Stimulated activated CD4-positive, alpha-beta T cell treated with anti-CD3 and anti-CD28 coated beads, Interleukin-1b, Interleukin-23, amount 100 ng/mL, for 24 hours (primary cell): ENCODE data around the gene HAGHL.
"Not testable (repeated sequence)": the region's sequence is repeated elsewhere in the genome, so short reads cannot be mapped to it uniquely, and the experiment has no call there.

ENCODE experiments used
- DNase-seq, 4 experiments: peaks; one replicate each; pipeline ENCODE4 v3.0.0-alpha.2; 2020; ENCODE audit warnings: low read depth in 4 of 4, low spot score in 1 of 4

The HAGHL gene

DNA sequence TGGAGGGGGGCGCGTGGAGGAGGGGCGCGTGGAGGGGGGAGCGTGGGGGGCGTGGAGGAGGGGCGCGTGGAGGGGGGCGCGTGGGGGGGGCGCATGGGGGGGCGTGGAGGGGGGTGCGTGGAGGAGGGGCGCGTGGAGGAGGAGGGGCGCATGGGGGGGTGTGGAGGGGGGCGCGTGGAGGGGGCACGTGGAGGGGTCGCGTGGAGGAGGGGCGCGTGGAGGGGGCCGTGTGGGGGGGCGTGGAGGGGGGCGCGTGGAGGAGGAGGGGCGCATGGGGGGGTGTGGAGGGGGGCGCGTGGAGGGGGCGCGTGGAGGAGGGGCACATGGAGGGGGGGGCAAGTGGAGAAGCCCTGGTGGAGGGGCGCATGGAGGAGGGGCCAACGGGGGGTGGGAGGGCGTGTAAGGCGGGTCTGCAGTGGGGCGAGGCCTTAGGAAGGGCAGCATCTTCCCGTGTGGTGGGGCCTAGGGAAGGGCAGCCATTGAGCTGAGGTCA is 40.9 kb downstream of the HAGHL start:
- DNase-seq, result no peak

GRCh38 chr16:768428-768827 is 41.5 kb downstream of the HAGHL start:
- DNase-seq, result no peak

GRCh38 chr16:769184-769784 is 42.4 kb downstream of the HAGHL start:
- no peak for DNase-seq

GRCh38 chr16:769934-770333 is 43.0 kb downstream of the HAGHL start:
- no peak for DNase-seq

DNA sequence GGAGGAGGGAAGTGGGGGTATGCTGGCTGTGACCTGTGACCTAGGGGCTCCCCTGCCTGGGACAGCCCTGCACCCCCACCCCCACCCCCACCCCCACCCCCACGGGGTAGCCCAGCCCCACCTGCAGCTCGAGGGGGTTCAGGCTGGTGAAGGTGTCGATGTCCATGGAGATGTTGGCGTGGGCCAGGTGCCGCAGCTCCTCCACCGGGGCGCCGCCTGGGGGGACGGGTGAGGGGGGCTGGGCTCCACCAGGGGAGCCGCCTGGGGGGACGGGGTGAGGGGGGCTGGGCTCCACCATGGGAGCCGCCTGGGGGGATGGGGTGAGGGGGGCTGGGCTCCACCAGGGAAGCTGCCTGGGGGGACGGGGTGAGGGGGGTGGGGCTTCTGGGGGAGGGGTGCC is 43.5 kb downstream of the HAGHL start:
- no peak for DNase-seq

DNA sequence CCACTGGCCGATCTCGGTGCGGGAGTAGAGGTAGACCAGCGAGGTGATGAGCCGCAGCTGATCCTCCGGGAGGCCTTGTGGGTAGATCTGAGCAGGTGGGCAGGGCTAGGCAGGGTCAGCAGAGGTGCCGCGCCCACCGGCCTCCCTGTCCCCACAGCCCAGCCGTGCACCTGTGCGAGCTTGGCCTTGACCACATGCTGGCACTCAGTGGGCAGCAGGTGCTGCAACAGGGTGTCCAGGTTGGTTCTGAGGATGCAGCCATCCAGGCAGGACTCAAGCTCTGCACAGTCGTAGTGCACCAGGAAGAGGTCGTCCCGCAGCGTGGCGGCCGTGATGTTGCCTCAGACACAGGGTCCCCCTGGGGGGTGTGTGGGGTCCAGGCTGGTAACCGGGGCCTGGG is 46.1 kb downstream of the HAGHL start:
- no peak for DNase-seq

GRCh38 chr16:774086-775001 is 47.4 kb downstream of the HAGHL start:
- no peak for DNase-seq

DNA sequence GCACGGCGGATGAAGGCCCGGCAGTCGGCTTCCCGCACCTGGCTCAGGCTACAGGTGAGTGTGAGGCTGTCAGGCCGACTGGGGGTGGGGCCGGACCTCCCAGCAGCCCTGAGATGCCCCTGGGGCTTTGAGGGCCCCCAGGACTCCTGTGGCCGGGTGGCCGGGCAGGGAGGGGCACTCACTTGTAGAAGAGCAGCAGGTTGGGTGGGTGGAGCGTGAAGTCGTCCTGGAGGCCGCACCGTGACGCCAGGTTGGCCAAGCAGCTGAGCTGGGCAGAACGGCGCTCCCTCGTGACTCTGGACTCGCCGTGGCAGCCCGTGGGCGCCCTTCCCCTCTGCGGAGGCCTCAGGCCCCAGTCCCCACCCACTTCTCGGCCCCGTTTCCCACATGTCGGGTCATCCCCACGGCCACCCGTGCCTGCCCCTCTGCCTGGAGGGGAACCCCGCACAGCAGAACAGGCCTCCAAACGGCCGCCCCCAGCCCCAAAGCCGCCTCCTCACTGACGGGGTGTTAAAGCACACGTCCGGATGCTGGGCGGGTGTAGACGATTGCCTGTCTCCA is 48.4 kb downstream of the HAGHL start:
- no peak for DNase-seq

DNA sequence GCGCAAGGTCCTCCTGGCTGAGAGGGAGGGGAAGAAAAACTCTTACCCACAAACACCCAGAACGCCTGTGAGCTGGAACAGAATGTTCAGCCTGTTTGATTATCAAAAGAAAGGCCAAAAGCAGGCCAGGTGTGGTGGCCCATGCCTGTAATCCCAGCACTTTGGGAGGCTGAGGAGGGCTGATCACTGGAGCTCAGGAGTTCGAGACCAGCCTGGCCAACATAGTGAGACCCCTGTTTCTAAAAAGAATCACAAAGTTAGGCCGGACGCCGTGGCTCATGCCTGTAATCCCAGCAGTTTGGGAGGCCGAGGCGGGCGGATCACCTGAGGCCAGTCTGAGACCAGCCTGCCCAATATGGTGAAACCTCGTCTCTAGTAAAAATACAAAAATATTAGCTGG is 49.4 kb downstream of the HAGHL start:
- not testable (repeated sequence) for DNase-seq

GRCh38 chr16:776824-777223 is 49.9 kb downstream of the HAGHL start:
- no peak for DNase-seq

GRCh38 chr16:777826-778225 is 50.9 kb downstream of the HAGHL start:
- DNase-seq, result no peak

DNA sequence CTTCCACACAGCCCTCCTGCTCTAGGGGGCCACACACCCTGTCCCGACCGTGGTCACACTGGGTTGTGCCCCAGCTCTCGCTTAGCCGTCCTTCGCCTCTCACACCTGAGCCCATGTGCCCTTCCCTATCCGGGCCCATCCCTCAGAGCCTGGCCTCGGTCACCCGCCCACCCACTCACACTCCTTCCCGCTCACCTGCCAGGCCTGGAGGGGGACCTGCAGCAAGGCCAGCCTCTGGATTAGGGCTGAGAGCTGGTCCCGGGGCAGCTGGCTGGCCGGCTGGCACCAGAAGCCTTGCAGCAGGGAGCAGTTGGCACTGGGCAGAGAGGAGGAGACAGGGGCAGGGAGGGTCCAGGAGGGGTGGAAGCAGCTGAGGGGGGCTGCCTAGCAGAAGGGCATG is 51.5 kb downstream of the HAGHL start:
- DNase-seq, result no peak

DNA sequence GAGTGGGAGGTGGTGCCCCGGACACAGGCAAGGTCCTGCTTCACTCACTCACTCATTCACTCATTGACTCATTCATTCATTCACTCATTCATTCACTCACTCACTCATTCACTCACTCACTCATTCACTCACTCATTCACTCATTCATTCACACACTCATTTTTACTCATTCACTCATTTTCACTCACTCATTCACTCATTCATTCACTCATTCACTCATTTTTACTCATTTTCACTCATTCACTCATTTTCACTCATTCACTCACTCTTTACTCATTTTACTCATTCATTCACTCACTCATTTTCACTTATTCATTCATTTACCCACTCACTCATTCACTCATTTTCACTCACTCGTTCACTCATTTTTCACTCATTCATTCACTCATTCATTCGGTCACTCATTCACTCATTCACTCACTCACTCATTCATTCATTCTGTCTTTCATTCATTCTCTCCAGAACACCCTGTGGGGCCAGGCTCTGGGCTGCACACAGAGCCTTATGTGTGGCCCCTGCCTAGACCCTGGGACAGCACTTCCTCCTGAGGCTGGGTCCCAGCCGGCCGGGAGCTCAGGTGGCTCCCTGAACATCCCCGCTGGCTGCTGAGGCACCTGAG is 52.1 kb downstream of the HAGHL start:
- no peak for DNase-seq
